GM12874 (cell line): ENCODE results near the gene RNF175.

ENCODE experiments used
- TF ChIP-seq, protein P1 (sequence below): IDR thresholded peaks from 2 replicates; pipeline ENCODE4 v1.5.1; 2011; ENCODE audit warnings: low read depth, mild to moderate bottlenecking, control low read depth, low read length, moderate library complexity; ENCODE audit not compliant: insufficient read depth

Gene RNF175

DNA sequence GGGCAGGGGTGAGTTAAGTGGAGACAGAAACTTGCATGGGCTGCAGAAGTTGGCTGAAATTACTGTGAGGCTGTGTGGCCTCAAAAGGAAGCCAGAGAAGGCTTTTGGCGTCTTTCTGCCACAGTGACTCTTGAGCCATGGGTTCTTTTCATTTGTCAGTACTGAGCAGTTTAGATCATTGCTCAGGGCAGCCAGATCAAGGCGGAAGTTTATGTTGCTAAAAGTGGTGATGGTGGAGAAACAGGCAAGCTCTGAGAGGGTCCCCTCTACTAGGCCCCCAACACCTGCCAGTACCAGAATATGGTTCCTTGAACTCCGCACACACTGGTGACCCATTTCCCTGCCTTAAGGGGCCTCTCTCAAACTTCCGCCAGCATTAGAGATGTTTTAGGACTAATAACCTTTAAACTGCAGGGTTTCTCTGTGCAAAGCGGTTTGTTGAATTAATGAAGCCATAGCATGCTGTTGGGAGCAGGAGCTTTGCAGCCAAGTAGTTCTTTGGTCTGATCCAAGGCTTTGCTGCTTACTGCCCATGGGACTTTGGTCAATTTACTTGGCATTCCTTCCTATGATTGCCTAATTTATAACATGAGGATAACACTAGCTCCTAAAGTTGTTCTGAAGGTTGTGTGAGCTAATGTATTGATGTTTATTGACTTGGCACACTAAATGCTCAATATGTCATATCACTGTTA is 34.5 kb downstream of the RNF175 start:
- TF ChIP-seq, protein P1, sequence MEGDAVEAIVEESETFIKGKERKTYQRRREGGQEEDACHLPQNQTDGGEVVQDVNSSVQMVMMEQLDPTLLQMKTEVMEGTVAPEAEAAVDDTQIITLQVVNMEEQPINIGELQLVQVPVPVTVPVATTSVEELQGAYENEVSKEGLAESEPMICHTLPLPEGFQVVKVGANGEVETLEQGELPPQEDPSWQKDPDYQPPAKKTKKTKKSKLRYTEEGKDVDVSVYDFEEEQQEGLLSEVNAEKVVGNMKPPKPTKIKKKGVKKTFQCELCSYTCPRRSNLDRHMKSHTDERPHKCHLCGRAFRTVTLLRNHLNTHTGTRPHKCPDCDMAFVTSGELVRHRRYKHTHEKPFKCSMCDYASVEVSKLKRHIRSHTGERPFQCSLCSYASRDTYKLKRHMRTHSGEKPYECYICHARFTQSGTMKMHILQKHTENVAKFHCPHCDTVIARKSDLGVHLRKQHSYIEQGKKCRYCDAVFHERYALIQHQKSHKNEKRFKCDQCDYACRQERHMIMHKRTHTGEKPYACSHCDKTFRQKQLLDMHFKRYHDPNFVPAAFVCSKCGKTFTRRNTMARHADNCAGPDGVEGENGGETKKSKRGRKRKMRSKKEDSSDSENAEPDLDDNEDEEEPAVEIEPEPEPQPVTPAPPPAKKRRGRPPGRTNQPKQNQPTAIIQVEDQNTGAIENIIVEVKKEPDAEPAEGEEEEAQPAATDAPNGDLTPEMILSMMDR, result no peak

DNA sequence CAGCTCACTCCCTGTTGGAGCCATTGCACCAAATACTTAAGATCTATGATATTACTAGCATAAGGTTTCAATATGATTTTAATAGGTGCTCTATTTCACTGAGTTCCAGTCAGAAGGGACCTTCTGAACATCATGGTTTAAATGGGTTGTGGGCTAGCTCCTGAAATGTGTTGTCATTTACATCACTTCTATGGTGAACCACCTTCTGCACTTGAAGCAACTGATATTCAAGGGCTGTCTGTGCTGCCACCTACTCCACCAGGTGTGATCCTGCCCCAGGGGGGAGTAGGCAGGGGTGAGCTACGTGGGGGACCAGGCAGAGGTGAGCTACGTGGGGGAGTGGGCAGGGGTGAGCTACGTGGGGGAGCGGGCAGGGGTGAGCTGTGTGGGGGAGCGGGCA is 35.2 kb downstream of the RNF175 start:
- TF ChIP-seq, protein P1, result no peak

DNA sequence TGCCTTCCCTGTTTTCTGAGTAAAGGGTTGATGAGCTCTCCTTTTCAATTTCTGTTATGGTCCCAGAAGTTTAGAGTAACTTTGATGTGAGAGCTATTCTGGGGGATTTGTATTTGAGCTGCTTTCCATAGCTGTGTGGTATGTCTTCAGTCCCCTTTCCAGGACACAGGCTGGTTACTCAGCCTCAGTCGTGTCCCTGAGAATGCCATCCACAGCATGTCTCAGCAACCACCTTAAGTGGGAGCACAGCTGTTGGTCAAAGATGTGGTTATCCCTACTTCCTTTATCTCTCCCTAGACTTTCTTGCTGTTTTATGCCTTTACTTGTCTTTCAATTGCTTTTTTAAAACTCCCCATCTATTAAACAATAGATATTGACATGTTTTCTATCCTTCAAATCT is 37.8 kb downstream of the RNF175 start:
- TF ChIP-seq, protein P1, result no peak

DNA sequence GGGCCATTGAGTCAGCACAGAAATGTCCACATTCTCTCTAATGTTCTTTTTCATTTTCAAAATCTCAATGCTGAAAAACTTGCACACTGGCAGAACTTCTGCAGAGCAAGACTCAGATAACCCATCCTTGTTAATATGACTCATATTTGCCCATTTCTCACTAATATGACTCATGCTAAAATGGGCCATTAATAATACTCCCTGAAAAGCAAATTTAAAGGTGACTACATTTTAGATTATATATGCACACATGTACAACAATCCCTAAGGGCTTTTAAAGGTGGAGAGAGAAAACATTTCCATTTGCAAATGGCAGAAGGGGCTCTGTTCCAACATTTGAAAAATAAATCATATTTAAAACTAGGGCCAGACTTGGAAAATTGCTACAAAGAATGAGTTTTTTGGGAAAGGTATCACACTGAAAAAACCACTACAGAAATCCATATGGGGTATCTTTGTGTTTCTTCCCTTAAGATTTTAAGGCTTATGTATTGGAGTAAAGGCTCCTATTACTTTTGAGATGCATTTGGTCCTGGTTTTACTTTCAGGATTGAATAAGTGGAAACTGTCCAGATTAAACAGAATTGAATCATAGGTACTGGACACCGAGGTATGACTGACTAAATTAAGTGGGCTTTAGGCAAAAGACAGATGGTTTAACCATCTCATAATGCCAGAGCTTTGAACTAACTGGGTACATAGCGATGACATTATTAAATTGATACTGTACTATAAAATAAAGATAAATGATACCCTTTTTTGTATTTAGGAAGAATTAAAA is 45.8 kb downstream of the RNF175 start:
- TF ChIP-seq, protein P1, result no peak

DNA sequence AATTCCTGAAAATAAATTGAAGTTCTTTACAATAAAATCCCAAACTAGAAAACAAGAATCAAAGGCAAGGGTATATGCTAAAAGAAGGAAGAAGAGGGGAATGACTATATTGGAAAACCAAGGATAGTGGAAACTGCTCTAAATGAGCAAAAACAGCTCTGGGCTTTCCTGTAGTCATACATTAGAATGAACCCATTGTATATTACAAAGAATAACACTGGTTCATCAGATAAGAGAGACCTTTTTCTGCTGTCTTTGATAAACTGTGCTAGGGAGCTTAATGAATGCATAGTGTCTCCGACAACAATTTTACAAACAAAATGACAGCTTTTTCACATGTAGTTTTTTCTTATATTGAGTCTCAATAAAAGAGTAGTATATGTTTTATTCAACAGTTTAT is 49.1 kb downstream of the RNF175 start:
- TF ChIP-seq, protein P1, result no peak

DNA sequence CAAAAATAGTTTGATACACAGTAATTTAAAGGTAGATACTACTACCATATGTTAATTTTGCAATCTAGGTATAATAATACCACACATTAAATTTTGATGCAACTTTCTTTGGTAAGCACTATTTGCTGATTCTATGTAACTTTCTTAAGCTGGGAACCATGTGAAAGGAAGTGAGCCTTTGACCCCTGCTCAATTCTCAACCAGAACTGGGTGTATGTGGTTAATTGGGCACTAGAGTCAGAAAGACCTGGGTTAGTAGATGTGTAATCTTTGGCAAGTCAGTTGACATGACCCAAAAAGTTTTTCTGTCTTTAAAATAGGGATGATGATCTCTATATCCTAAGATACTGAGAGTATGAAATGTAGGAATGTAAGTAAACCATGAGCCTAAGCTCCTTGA is 53.3 kb downstream of the RNF175 start:
- TF ChIP-seq, protein P1, result no peak

DNA sequence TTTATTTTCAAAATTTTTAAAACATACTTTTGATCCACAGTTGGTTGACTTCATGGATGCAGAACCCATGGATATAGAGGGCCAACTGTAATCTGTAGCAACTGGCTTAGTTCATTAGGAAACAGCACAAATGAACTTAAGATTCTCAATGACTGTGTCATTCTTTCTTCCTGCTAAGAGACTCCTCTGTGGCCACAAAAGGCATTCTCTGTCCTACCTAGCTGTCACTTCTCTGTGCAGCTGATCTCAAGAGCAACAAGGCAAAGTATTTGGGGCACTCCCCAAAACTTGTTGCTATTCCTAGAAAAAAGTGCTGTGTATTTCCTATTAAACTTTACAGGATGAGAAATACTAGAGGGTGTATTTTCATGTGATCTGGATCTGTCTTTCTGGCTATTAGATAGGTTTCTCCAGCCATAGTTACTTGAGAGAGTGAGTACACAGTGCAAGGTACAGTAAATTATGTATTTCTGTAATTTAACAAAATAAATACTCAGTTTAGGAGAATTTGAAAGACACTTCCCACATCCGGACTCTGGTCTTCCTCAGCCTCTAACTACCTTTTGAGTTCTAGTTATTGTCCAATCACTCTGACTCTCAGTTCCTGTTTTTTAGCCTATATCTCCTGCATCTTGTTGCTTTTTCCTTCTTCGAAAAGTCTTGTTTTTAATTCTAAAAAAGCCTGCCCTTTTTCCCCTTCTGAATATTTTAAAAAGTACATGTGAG is 53.9 kb downstream of the RNF175 start:
- TF ChIP-seq, protein P1, result no peak
